Heart left ventricle (tissue), 16 donors: ENCODE results near the gene PARD3. TPM values are rescaled to one million over a fixed set of nuclear protein-coding genes. Genes with fewer than 3 reads are reported as not detected.
A peak's percentile ranks its signal among the peaks of the same experiment; 100 is the strongest.
"Not testable (repeated sequence)": the region's sequence is repeated elsewhere in the genome, so short reads cannot be mapped to it uniquely, and the experiment has no call there.

Experiments used
- ATAC-seq, 4 donors: fragments of 200-7000 bp; cut with Tn5 transposase; one replicate each; pipeline ENCODE4 v1.9.1; 2020 to 2022; ENCODE audit warnings: moderate library complexity in 4 of 4, mild to moderate bottlenecking in 3 of 4, moderate number of reproducible peaks in 1 of 4
- DNase-seq, 5 donors: peaks; one replicate each; pipeline ENCODE4 v3.0.0-alpha.2; 2020
- H3K27ac ChIP-seq, 12 donors: fragments of 200-600 bp; sonication (generic) in 4 of 12; one replicate each; pipeline versions ENCODE4 v1.5.0 to v1.8.0; 2016 to 2022; ENCODE audit warnings: mild to moderate bottlenecking in 2 of 12
- H3K27me3 ChIP-seq, 9 donors: fragments of 200-600 bp; sonication (generic) in 2 of 9; one replicate each; pipeline versions ENCODE4 v1.5.1 to v1.8.0; 2016 to 2022; ENCODE audit warnings: mild to moderate bottlenecking in 3 of 9
- H3K36me3 ChIP-seq, 9 donors: fragments of 200-600 bp; sonication (generic) in 2 of 9; one replicate each; pipeline versions ENCODE4 v1.5.0 to v1.8.0; 2018 to 2022; ENCODE audit warnings: mild to moderate bottlenecking in 2 of 9
- H3K4me1 ChIP-seq, 12 donors: fragments of 200-600 bp; sonication (generic) in 4 of 12; one replicate each; pipeline versions ENCODE4 v1.5.0 to v1.8.0; 2016 to 2022; ENCODE audit warnings: mild to moderate bottlenecking in 3 of 12
- H3K4me3 ChIP-seq, 12 donors: fragments of 200-600 bp; sonication (generic) in 4 of 12; one replicate each; pipeline versions ENCODE4 v1.5.0 to v1.8.0; 2017 to 2022; ENCODE audit warnings: mild to moderate bottlenecking in 9 of 12, moderate library complexity in 4 of 12
- H3K9me3 ChIP-seq, 12 donors: fragments of 200-600 bp; sonication (generic) in 4 of 12; one replicate each; pipeline versions ENCODE4 v1.5.0 to v1.8.0; 2016 to 2022; ENCODE audit warnings: mild to moderate bottlenecking in 1 of 12
- POLR2A ChIP-seq, 2 donors: fragments of 450-650 bp; IDR thresholded peaks; one replicate each; pipeline ENCODE4 v1.6.1; 2017; ENCODE audit warnings: antibody characterized with exemption in 2 of 2, mild to moderate bottlenecking in 2 of 2, moderate library complexity in 2 of 2
- WGBS, 4 donors: extraction: QIAGEN DNeasy Blood & Tissue Kit in 2 of 4; methylation state at CpG; one replicate each; pipeline versions ENCODE4 v1.1.5 to v1.1.7; 2013 to 2018; 5-methylcytosine and 5-hydroxymethylcytosine counted together
- intact Hi-C, 10 donors: fragments of 100-400 bp; cut with DNase I; formaldehyde crosslinking; loops; one replicate each; pipeline versions ENCODE4 v1.11.1 to v1.14.2; 2022
- polyA plus RNA-seq, 2 donors: library from polyadenylated mRNA; stranded (reverse); fragments of 200-250 nt; gene quantifications; one replicate each; pipeline ENCODE4 v1.2.3, GENCODE V29; 2013
- total RNA-seq, 9 donors: library from RNA; depleted of rRNA in 2 of 9; stranded (reverse); fragments of >200 nt in 2 of 9; fragmentation: NEBNext Ultra II Directional in 3 of 9; extraction: Animal tissue kit (Norgen Biotek cat#: 25700) in 3 of 9; gene quantifications; one replicate each; pipeline versions ENCODE4 v1.1.0 to v1.2.4, GENCODE V29; 2016 to 2023
- TF ChIP-seq, protein P1 (sequence below), 12 donors: fragments of 200-600 bp; sonication (generic) in 4 of 12; IDR thresholded peaks; one replicate each; pipeline versions ENCODE4 v1.5.0 to v1.8.0; 2018 to 2022; ENCODE audit warnings: antibody characterized with exemption in 12 of 12, mild to moderate bottlenecking in 5 of 12
- donor health status: ischemic (EF 13 %, LVEDD 7.1; RV severe dilation, severe dysfunction).
- donor health status: healthy with polysubstance abuse.
- donor health status: DM: no; HTN: yes; CAD: no.
- donor health status: DM: no; HTN: no; CAD: no.
- donor health status: ischemic (EF 25% LVEDD 6.9; RV normal size, moderate dysfunction).
- donor health status: ischemic (EF 25% LVEDD 5.7; RV mildly dilated, moderate dysfunction).
- donor health status: healthy.
- donor health status: DM: yes; HTN: yes; CAD: no.
- donor health status: ischemic (EF 35%, LVEDD 5.7; RV mildly dilated, moderate dysfunction).
- donor health status: nonischemic (EF 11% LVEDD 7.7; RV severe dilation, severe dysfunction).
- donor health status: DM: yes; HTN: yes; CAD: no.
- donor health status: PGD.
- donor health status: ischemic (EF 29% LVEDD 5.4; RV normal size, mild dysfunction).
- donor health status: nonischemic (EF 23%, LVEDD 6.1; RV moderate dilation, normal function).

PARD3 gene
- total and polyA plus RNA-seq, 11 donors, result 24.8 to 69.7 (median 33.1) TPM

DNA sequence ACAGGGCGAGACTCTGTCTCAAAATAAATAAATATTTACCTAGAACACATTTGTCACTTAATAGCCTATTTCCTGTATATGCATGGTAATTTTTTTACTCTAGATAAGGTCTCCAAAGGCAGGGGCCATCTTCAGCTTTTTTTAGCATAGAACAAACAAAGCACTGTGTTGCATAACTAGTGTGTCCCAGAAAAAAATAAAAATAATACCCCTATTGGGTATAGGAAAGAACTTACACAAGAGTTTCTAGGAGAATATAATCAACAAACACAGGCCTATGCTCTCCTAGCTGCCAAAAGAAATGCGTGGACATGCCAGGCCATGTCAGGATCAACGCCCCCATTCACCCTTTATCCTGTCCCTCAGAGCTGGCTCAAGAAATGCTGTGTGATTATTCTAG is 103.6 kb downstream of the PARD3 start:
- TF ChIP-seq POLR2A (IDR thresholded peaks at IDR 0.05), result no peak
- TF ChIP-seq, protein P1, sequence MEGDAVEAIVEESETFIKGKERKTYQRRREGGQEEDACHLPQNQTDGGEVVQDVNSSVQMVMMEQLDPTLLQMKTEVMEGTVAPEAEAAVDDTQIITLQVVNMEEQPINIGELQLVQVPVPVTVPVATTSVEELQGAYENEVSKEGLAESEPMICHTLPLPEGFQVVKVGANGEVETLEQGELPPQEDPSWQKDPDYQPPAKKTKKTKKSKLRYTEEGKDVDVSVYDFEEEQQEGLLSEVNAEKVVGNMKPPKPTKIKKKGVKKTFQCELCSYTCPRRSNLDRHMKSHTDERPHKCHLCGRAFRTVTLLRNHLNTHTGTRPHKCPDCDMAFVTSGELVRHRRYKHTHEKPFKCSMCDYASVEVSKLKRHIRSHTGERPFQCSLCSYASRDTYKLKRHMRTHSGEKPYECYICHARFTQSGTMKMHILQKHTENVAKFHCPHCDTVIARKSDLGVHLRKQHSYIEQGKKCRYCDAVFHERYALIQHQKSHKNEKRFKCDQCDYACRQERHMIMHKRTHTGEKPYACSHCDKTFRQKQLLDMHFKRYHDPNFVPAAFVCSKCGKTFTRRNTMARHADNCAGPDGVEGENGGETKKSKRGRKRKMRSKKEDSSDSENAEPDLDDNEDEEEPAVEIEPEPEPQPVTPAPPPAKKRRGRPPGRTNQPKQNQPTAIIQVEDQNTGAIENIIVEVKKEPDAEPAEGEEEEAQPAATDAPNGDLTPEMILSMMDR (IDR thresholded peaks at IDR 0.05), result no peak
- peak; percentile 81 to 87 (median 83) for ATAC-seq
- Histone ChIP-seq H3K4me1 (peaks cover 4 to 72% (median 24%) of the 10 kb centered on the region in 12 donors), H3K27me3 (no peaks in the 10 kb centered on the region), H3K4me3 (no peak overlapping the region), H3K36me3 (no peaks in the 10 kb centered on the region), H3K9me3 (no peaks in the 10 kb centered on the region), H3K27ac (peak overlapping the region in 11 of 12 donors; percentile 6 to 76 (median 52))
- DNase-seq, result peak in 2 of 5 donors; percentile 42 to 50
- 34 to 59% (median 47%) methylated on average over 3 of the region's 3 CpGs for WGBS, 4 donors
- intact Hi-C loops, result no loop called here

- no peaks in the 10 kb centered on the region for H3K9me3 ChIP-seq
- TF ChIP-seq, protein P1 (IDR thresholded peaks at IDR 0.05), result no peak
- no peak for TF ChIP-seq POLR2A (IDR thresholded peaks at IDR 0.05)
- no peak overlapping the region for H3K4me3 ChIP-seq
- intact Hi-C loops, result no loop called here
- H3K27ac ChIP-seq, result peak overlapping the region in 10 of 12 donors; percentile 6 to 76 (median 56)
- ATAC-seq, result peak in 3 of 4 donors; percentile 20 to 60 (median 56)
- no peaks in the 10 kb centered on the region for H3K27me3 ChIP-seq
- no peaks in the 10 kb centered on the region for H3K36me3 ChIP-seq
- WGBS, 4 donors, result 52 to 65% (median 60%) methylated on average over 4 of the region's 4 CpGs
- peak in 1 of 5 donors; percentile 47 for DNase-seq
- peaks cover 4 to 76% (median 30%) of the 10 kb centered on the region in 12 donors for H3K4me1 ChIP-seq
Measured at GRCh38 chr10:34710391-34710751, 104.7 kb downstream of the PARD3 start.

- H3K4me1 ChIP-seq, result peaks cover 4 to 79% (median 34%) of the 10 kb centered on the region in 12 donors
- TF ChIP-seq POLR2A (IDR thresholded peaks at IDR 0.05), result no peak
- TF ChIP-seq, protein P1 (IDR thresholded peaks at IDR 0.05), result no peak
- H3K9me3 ChIP-seq, result no peaks in the 10 kb centered on the region
- intact Hi-C loops, result no loop called here
- peak overlapping the region in 9 of 12 donors; percentile 3 to 76 (median 52) for H3K27ac ChIP-seq
- H3K36me3 ChIP-seq, result no peaks in the 10 kb centered on the region
- peak in 1 of 5 donors; percentile 22 for DNase-seq
- H3K4me3 ChIP-seq, result no peak overlapping the region
- no peaks in the 10 kb centered on the region for H3K27me3 ChIP-seq
- ATAC-seq, result peak in 1 of 4 donors; percentile 6
- WGBS, 4 donors, result 70 to 83% (median 72%) methylated on average over 8 of the region's 8 CpGs
Measured at GRCh38 chr10:34709637-34710390, 105.3 kb downstream of the PARD3 start.

DNA sequence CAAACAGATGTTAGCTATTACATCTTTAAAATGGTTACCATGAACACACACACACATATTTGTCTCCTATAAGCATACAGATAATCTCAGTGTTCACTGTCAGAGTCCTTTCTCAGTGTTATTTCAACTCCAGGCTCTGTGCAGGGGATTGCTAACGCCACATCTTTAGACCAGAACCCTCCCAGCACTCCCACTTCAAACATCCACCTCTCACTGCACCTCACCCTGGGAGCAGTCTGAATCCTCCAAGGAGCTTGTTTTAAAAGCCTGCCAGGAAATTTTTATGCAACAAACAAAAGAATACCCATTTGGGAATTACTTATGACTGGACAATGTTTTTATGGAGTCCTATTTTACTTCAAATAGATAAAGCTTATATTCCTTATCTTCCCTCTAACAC is 107.4 kb downstream of the PARD3 start:
- DNase-seq (no peak), ATAC-seq (no peak)
- Histone ChIP-seq H3K27ac (peak overlapping the region in 7 of 12 donors; percentile 3 to 74 (median 22)), H3K4me1 (peaks cover 4 to 90% (median 44%) of the 10 kb centered on the region in 12 donors), H3K9me3 (no peaks in the 10 kb centered on the region), H3K4me3 (no peak overlapping the region), H3K27me3 (no peaks in the 10 kb centered on the region), H3K36me3 (no peaks in the 10 kb centered on the region)
- intact Hi-C loops, result no loop called here
- TF ChIP-seq, protein P1 (IDR thresholded peaks at IDR 0.05), result no peak
- no peak for TF ChIP-seq POLR2A (IDR thresholded peaks at IDR 0.05)
- WGBS, 4 donors, result 26 to 51% (median 45%) methylated on average over 1 of the region's 1 CpG

GRCh38 chr10:34706992-34707391 is 108.1 kb downstream of the PARD3 start:
- H3K36me3 ChIP-seq, H3K27me3 ChIP-seq, intact Hi-C loops, ATAC-seq, H3K4me3 ChIP-seq, DNase-seq, H3K9me3 ChIP-seq: not testable (repeated sequence)
- peaks cover 4 to 93% (median 42%) of the 10 kb centered on the region in 12 donors for H3K4me1 ChIP-seq
- H3K27ac ChIP-seq, result peak overlapping the region in 6 of 12 donors; percentile 3 to 74 (median 34)
- 94 to 100% (median 97%) methylated on average over 4 of the region's 4 CpGs for WGBS, 4 donors
